Measurements from ENCODE around the gene PPRC1.

The PPRC1 gene

DNA sequence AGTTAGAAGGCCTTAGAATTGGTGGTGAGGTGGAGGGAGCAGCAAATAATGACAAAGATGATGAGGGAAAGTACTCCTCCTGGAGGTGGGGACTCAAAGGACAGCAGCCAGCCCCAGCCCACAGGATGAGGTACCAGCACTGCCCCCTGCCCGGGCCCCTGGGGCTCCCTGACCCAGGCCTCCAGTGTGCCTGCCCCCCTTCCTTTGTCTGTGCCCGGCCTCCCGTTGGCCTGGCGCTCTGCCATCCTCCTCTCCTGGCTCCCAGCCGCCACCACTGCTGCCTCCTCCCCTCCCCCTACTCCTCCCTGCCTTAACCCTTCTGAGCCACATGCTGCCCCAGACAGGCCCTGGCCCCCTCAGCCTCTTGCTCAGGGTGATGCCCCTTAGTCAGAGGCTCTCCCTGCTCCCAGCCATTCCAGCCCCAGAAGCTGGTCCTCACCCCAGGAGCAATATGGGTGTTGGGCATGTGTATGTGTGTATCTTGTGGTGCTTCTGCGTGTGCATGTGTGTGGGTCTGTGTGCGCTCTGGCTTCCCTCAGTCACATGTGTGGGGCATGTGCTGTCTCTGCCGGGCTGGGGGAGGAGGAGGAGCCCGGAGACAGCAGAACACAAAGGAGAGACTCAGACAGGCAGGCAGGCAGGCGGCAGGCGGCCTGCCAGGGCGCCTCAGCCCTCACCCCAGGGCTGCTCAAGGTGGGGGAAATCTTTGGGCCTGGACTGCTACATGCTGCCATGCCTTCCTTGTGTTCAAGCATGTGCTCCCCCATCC, 15.3 kb upstream of the PPRC1 start:
- H3K4me3 ChIP-seq (ENCODE audit: control insufficient read depth, low read depth, low read length) = peak overlapping the region; percentile 19
- no peak for DNase-seq (ENCODE audit: low read depth)
- TF ChIP-seq, protein P1, sequence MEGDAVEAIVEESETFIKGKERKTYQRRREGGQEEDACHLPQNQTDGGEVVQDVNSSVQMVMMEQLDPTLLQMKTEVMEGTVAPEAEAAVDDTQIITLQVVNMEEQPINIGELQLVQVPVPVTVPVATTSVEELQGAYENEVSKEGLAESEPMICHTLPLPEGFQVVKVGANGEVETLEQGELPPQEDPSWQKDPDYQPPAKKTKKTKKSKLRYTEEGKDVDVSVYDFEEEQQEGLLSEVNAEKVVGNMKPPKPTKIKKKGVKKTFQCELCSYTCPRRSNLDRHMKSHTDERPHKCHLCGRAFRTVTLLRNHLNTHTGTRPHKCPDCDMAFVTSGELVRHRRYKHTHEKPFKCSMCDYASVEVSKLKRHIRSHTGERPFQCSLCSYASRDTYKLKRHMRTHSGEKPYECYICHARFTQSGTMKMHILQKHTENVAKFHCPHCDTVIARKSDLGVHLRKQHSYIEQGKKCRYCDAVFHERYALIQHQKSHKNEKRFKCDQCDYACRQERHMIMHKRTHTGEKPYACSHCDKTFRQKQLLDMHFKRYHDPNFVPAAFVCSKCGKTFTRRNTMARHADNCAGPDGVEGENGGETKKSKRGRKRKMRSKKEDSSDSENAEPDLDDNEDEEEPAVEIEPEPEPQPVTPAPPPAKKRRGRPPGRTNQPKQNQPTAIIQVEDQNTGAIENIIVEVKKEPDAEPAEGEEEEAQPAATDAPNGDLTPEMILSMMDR (IDR thresholded peaks at IDR 0.05; ENCODE audit: control insufficient read depth, insufficient read depth, low read depth, low read length, missing control alignments) = peak; percentile 26

DNA sequence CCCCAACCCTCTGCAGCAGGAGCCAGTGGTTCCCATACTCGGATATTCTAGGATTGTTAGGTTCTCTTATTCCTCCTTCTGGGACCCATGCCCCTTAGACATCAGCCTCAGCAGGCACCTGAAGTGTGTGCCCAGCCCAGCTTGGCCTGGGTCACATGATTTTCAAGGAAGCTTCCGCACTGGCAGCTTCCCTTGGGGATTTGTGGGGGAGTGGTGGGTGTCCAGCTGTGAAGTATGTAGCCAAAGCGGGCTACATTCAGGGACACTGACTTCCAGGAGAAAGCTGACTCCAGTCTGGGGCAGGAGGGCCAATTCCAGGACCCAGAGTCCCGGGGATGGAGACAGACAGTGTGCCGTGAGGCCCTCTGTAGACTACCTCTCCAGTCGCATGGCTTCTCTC, 14.0 kb upstream of the PPRC1 start:
- no peak for DNase-seq (ENCODE audit: low read depth)

DNA sequence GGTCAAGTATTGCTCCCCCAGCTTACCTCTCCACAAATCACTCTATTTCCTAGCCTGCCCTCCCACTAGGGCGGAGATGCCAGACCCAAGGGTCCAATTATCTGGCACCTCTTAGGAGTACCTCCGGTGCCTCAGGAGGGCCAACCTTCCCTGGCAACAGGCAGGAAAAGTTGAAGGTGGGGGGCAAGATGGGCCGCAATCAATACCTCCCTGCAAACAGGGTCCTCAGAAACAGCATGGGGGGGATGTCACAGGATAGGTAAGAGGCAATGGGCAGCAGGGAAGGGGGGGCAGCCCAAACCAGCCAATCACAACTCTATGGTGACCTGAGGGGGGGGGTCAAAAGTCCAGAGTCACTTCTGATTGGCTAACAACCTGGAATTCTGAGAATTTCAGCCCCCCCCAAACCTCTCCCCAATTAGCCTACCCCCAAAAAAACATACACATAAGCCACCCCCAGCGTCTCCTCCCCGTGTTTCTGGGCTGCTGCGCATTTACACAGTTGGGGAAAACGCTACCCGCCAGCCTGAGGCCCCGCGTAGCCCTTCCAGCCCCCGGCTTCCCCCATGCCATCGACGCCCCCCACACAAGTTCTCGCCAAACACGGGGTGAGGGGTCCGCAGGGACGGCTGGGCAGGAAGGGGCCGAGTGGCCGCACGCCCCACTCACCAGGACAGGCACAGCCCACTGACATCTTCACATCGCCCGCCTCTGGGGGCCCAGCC, 13.3 kb upstream of the PPRC1 start:
- TF ChIP-seq, protein P1 (IDR thresholded peaks at IDR 0.05; ENCODE audit: control insufficient read depth, insufficient read depth, low read depth, low read length, missing control alignments) = no peak
- peak overlapping the region; percentile 99 for H3K4me3 ChIP-seq (ENCODE audit: control insufficient read depth, low read depth, low read length)
- no peak for DNase-seq (ENCODE audit: low read depth)

More for the DNA sequence above, 14.0 kb upstream of the PPRC1 start:
- peak overlapping the region; percentile 99 for H3K4me3 ChIP-seq (ENCODE audit: control insufficient read depth, low read depth, low read length)
- TF ChIP-seq, protein P1 (IDR thresholded peaks at IDR 0.05; ENCODE audit: control insufficient read depth, insufficient read depth, low read depth, low read length, missing control alignments) = no peak

DNA sequence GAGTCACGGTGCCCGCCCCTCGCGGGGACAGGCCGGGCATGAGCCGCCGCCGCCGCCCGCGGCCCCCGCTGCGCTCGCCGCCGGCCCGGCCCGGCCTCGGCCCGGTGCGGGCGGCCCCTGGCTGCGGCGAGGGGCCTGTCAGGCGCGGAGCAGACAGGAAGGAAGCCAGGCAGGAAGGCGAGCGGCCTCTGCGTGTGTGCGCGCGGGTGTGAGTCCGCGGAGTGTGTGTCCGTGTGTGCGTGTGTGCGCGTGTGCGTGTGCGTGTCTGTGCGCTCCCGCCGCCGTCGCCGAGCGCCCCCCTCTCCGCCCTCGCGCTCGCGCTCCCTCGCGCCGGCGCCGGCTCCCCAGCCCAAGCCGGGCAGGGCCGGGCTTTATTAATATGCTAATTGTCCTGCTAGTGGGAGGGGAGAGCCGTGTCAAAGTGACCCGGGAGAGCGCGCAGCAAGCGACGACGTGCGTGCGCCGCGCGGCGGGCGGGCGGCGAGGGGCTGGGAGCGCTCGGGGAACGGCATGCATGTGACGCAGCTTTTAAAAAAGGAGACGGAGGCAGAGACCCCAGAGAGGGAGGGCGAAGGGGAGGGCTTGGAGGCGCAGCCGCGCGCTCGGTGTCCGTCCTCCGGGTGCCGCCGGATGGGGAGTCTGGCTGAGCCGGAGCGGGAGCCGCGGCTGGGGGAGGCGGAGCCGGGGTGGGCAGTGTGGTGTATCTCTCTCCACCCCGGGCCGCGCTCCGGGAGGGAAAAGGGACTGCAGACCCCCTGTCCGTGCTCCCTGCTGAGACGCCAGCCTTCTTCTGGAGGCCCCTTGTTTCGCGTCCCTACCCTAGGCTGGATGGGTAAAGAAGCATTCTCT, 12.5 kb upstream of the PPRC1 start, which contains the start of gene LDB1:
Gene LDB1, minus strand, starts transcription at position 227 of the 849 bp plus-strand sequence. CDS start 258 bp downstream, outside the sequence.
- TF ChIP-seq, protein P1 (IDR thresholded peaks at IDR 0.05; ENCODE audit: control insufficient read depth, insufficient read depth, low read depth, low read length, missing control alignments) = no peak
- DNase-seq (ENCODE audit: low read depth) = no peak
- peak within 1 kb of the TSS; percentile 99 for H3K4me3 ChIP-seq (ENCODE audit: control insufficient read depth, low read depth, low read length)

DNA sequence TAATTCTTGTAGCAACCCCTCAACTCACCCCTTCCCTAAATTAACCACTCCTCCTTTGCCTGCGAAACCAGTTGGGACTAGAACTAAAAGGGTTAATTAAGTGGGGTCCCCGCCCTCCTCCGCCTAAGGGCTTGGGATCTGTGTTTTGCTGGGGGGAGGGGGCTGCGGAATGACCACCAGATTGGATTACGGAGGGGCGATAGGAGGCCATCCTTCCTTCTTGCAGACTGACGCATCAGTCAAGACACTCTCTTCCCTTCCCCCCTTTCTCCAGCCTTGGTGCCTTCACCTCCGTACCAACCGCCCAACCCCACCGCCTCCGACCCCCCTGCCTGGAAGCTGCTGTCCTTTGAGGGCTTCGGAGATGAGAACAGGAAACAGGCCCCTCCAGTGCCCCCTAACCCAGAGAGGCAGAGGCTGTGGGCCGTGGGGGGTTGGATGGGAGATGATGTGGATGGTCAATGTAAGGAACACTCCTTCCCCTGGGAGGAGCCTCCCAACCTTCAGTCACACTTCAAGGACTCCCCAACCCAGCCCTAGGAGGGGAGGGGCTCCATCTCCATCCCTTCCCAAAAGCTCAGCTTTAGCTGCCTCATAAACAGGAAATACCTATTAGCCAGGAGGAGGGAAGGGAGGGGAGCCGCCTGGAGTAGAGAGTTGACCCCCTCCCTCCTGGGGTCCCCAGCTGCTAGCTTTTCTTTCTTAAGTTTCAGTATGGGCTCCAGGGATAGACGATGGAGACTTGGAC, 11.7 kb upstream of the PPRC1 start:
- TF ChIP-seq, protein P1 (IDR thresholded peaks at IDR 0.05; ENCODE audit: control insufficient read depth, insufficient read depth, low read depth, low read length, missing control alignments) = no peak
- DNase-seq (ENCODE audit: low read depth) = no peak
- peak overlapping the region; percentile 99 for H3K4me3 ChIP-seq (ENCODE audit: control insufficient read depth, low read depth, low read length)
